HG03196 (cell line): ENCODE measurements around the gene CLASP1.
A peak's percentile ranks its signal among the peaks of the same experiment; 100 is the strongest.
"Not testable (repeated sequence)": the region's sequence is repeated elsewhere in the genome, so short reads cannot be mapped to it uniquely, and the experiment has no call there.

ENCODE experiments used
- ATAC-seq: cut with Tn5 transposase; IDR thresholded peaks from one replicate; pipeline ENCODE4 v1.9.1; 2021; ENCODE audit not compliant: unreplicated experiment

CLASP1 gene

DNA sequence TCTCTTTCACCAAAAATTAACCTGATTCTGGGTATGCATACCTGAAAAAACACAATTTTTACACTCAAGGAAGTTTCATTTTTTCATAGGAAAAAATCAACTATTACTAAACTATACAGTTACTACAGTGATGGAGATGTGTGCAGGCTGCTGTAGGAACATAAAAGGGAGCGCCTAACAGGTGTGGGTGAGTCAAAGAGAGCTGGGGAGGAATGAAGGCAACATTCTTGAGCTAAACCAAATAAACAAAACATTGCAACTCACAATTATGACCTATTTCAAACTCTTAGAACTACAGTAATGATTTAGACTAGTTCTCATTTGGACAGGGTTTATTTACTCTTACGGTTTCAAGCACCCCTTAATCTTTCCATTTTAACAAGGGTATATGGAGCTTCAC lies 13.4 kb upstream of the CLASP1 start:
- ATAC-seq: no peak

DNA sequence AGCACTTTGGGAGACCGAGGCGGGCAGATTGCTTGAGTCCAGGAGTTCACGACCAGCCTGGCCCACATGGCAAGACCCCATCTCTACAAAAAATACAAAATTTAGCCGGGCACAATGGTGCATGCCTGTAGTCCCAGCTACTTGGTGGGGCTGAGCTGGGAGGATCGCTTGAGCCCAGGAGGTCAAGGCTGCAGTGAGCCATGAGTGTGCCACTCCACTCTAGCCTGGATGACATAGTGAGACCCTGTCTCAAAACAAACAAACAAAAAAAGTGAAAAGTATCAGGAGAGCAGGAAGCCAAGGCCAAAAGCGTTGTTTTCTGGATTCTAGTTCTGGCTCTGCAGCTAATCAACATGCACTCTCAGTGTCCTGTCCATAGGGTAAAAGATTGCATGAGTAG lies 10.7 kb upstream of the CLASP1 start:
- ATAC-seq: no peak

DNA sequence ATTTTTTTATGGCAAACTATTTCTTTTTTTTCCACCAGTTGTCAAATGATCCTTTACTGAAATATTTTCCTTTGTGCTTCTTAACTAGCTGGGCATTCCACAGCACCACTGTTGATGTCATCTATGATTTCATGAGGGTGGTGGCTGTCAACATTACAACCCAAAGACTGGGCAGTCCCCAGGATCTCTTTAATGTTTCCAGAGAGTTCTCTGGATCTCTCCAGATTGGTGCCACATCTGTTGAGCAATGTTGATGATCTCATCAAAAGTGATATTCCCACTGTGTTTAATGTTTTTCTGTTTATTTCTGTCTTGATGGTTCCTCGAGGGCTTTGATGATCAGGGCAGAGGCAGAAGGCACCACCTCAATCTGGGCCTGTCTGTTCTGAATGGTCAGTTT lies 9.1 kb upstream of the CLASP1 start:
- ATAC-seq: not testable (repeated sequence)

DNA sequence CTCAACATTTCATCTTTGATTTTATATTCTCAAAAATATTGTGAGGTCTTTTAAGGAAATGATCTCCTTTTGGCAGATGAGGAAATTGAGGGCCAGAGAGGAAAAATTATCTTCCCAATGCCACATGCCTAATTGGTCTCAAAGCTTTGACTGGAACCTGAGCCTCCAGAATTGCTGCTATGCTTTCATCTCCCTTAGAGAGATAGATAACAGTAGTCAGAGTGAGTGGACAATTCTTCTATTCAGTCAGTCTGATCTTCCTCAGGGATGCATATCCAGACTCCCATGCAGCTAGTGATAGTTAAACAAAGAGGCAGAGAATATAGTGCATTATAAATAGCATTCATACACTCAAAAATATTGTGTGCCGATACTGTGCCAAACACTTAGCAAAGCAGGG lies 3.8 kb upstream of the CLASP1 start:
- ATAC-seq: no peak

DNA sequence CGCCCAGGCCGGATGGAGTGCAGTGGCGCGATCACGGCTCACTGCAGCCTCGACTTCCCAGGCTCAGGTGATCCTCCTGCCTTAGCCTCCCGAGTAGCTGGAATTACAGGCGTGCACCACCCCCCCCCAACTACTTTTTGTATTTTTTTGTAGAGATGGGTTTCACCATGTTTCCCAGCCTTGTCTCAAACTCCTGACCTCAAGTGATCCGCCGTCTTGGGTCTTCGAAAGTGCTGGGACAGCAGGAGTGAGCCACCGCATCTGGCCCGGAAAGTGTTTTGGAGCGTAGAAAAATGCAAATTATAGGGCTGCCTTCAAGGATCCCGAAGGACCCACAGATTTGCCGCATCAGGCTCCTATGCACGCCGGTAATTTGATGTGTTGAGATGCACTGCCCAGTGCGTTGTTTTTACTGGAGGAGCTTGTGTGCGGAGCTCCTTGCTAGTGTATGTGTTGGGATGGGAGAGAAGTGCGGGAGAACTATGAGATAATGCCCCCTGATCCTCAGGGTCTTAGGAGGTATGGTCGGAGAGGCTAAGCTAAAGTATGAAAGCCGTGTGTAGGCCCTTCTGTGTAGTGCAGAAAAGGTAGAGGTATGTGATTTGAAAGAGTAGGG lies 1.2 kb upstream of the CLASP1 start:
- no peak for ATAC-seq

DNA sequence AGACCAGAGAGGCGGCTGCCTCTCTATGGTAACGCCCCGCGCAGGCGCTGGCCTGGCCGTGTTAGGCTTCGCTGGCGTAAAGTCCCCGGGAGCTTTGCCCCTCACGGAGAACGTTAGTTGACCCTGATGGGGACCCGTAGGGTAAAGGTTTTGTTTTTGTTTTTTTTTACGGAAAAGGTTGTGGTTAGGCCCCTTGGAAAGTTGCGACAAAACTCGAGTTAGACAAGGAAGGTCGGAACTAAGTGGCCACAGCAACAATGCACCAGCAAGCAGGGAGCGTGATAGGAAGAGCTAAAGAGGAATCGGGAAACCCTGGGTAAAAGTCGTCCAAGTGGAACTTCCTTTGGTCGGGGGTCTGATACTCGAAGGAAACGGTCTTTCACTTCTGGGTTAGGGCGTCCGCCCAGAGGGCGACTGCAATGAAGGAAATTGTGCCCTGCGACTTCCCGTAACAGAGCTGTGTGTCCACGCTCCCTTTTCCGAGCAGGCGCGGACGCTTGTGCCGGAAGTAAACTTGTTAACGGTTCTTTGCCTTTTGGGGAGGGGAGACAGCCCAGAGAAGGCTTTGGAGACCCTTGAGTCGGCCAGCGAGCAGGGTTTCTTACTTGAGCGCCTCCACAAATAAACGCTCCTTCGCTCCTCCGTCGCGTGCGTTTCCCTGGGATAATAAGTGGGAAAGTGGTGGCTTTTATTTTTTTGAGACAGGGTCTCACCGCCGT lies 493 bp upstream of the CLASP1 start:
- peak; percentile 89 for ATAC-seq

DNA sequence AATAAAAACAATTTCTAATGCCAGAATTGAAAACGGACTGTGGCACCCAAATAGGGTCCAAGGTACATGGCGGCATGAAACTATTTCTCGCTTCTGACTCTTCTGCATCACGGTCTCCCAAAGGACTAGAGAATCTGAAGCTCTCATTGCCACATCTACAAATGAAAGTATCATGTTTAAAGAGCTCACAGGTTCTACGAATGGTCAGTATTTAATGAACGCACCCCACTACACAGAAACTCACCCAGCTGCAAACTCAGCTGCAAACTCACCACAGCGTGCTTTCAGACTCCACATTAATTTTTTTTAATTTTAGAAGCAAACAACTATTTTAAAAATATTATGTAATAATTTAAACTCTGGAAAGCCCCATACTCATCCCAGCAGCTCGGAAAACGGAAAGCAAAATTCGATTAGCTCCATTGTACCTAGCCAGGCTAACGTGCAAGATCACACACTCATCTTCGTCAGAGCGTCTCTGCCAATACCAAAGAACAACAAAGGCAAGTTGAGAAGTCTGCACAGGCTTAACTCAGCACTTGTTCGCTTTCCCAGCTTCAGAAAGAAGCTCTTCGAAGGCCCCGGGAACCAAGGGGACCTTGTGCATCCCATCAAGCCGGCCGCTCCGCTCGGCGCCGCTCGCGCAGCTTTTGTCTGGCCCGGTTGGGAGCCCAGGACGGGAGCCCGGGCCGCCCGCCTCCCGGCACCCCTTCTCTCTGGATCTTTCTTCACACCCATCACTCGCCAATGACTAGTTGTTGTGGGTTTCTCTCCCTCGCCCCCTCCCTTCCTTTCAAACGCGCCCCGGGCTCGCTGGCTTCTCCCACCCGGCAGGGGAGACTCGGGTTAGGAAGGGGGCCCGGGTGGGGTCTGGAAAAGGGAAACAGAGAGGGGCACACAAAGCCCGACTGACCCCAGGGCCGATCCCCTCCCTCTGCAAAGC lies 785 bp downstream of the CLASP1 start:
- no peak for ATAC-seq

DNA sequence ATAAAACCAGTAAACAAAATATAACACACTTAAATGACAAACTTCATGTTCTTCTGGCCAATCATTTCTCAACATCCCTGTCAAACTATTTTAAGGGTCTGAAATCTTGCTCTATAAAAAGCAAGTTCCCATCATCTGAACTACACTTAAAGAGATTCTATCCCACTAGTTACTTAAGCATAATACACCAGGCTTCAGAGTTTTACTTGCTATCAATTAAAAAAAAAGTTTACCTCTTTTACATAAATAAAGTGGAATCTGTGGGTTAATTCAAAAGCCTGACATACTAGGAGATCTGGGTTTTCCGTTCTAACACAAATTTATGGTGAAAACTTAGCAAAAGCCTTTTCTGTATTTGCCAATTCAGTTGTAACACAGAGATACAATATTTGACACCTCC lies 1.9 kb downstream of the CLASP1 start:
- ATAC-seq: no peak

DNA sequence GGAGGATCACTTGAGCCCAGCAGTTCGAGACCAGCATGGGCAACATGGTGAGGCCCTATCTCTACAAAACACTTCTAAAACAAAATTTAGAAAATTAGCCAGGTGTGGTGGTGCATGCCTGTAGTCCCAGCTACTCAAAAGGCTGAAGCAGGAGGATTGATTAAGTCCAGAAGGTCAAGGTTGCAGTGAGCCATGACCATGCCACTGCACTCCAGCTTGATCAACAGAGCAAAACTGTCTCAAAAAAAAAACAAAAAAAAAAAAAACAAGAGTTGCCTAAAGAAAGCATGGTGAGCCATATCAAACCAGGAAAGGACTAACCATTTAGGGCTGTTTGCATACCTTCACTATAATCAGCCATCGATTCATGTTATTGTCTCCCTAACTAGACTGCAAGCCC lies 4.5 kb downstream of the CLASP1 start:
- ATAC-seq: no peak

DNA sequence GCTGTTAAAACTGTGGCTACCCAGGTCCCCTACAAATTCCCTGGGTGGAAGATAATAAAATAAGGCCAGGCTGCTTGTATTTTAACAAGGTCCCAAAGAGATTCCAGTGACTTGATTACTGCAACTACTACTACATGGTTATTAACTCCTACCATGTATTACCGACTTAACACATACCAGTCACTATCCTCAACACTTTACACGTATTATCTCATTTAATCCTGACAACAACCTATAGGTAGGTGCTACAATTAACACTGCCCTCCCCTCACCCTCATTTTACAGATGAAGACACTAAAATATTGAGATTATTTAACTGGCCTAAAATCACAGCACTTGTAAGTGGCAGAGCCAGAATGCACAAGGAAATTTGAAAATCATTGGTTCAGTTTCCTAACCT lies 5.4 kb downstream of the CLASP1 start:
- ATAC-seq: no peak

DNA sequence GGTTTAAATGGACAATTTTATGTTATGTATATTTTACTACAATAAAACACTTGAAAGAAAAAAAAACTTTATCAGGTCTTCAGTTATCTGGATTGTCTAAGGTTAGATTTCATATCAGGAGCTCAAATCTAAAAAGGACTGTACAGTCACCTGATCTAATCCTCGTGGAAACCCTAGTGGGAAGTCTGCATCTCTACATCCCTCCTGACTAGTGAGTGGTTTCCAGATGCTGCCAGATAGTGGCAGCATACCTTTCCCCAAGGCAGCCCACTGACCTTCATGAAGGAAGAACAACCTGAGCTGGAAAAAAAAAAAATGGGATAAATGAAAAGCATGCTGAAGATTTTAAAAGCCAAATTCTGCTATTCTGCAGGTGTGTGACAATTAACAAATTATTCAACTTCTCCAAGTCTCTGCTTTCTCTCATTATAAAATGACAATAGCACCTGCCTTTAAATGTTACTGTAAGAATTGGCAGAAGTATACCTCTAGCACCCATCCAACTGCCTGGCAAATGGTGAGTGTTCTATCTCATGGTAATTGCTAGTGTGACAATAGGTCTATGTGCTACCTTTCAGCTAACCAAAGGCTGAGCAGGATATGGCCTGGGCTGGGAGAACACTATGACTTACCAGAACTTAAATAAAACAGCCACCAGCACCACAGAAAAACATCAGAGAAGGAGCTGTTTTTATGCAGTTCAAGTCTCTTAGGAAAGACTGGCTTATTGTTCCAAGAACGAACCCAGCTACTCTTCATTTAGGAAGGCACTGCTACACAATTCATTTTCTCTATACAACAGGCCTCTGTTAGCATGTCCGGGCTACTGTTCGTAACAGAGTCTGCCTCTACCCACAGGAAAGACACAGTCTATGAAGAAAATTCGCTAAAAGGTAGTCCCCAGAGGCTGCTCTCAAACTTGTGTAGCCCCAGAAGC lies 8.6 kb downstream of the CLASP1 start:
- ATAC-seq: no peak

DNA sequence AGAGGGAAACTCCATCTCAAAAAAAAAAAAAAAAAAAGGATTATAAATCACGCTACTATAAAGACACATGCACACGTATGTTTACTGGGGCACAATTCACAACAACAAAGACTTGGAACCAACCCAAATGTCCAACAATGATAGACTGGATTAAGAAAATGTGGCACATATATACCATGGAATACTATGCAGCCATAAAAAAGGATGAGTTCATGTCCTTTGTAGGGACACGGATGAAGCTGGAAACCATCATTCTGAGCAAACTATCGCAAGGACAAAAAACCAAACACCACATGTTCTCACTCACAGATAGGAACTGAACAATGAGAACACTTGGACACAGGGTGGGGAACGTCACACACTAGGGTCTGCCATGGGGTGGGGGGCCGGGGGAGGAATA lies 9.4 kb downstream of the CLASP1 start:
- ATAC-seq: not testable (repeated sequence)

DNA sequence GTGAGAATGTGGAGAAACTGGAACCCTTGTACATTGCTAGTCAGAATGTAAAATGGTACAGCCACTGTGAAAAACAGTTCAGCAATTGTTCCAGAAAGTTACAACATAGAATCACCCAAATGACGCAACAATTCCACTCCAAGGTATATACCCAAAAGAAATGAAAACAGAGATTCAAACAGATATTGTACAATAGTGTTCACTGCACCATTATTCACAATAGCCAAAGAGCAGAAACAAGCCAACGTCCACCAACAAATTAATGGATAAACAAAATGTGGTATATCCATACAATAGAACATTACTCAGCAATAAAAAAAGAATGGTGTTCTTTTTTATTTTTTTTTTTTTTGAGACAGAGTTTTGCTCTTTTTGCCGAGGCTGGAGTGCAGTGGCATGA lies 10.9 kb downstream of the CLASP1 start:
- ATAC-seq: no peak

DNA sequence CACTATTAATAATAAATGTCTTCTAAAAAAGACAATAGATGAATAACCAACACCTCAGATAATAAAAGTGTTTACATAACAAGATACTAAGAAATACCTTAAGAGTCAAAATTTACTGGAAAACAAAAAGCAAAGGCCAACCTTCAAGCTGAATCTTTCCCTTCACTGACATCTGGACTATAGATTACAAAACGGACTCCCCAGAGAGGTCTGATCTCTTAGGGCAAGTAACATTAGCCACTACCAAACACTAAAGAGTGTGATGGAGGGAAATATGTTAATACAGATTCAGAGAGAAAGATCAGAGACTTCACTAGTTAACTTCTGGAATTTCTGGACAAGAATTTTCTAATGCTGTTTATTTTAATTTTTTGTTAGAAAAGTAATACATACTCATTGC lies 13.9 kb downstream of the CLASP1 start:
- ATAC-seq: no peak

DNA sequence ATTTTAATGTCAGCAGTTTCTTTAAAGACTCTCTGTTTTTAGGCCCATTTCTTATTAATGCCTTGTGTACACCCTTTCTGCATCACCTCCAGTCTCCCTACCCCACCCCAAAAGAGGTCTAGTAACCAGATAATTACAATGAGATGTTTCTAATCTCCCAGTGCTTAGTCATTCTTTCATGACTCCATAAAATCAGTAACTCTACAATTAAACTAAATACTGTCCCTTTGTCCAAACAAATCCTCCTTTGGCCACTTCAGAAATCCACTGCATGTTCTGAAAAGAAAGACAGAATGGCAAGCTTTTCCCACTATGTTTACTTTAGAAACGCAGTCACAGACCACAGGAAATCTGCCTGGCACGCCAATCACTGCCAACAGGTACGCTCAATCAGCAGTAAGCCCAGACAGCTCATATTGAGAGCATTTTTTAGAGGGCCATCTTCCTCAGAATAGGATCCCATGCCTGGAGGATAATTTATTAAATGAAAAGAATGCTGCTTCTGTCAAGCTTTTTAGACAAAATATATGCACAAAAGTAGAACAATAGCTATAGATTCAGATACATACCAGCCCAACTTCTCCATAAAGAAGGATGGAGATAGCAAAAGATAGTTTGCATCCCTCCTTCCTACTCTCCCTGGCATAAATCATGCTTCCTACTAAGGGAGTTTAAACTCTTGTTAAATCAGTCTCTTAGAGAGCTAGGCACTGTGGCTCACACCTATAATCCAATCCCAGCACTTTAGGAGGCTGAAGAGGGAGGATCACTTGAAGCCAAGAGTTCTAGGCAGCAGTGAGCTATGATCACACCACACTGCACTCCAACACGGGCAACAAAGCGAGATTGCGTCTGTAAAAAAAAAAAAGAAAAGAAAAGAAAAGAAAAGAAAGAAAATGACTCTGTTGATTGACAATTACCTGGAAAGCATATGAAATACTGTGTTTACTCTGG lies 14.6 kb downstream of the CLASP1 start:
- ATAC-seq: no peak

DNA sequence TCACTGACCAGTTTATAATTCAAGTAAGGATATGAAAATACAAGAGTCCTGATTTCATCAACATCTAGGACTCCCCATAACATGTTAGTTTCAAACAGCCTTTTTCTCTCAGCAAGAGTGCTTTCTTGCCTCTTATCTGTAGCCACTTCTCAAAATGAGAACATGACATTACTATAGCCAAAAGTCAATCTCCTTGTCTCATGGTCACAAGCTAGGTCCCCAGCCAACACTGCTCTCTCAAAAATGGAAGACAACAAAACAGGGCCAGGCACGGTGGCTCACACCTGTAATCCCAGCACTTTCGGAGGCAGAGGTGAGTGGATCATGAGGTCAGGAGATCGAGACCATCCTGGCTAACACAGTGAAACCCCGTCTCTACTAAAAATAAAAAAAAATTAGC lies 15.8 kb downstream of the CLASP1 start:
- no peak for ATAC-seq

DNA sequence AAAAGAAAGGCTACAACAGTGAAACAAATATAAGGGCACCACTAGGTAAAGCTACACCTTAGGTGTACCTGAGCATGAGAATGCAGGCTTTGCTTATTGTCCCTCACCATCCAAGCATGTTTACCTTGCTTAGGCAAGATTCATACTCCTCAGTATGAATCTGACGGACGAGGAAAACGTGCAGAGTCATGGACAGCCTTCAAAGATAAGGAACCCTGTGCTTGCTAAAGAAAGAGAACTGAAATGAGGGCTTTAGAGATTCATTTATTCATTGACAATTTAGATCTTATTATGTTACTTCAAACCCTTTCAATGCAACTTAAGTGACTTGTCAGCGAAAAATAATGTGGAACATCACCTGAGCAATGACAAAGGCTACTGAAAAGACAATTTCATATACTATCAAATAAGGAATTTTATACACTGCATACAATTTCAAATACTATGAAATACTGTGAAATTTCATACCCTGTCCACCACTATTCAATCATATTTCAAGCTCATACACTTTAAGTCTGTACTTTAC lies 21.7 kb downstream of the CLASP1 start:
- no peak for ATAC-seq

DNA sequence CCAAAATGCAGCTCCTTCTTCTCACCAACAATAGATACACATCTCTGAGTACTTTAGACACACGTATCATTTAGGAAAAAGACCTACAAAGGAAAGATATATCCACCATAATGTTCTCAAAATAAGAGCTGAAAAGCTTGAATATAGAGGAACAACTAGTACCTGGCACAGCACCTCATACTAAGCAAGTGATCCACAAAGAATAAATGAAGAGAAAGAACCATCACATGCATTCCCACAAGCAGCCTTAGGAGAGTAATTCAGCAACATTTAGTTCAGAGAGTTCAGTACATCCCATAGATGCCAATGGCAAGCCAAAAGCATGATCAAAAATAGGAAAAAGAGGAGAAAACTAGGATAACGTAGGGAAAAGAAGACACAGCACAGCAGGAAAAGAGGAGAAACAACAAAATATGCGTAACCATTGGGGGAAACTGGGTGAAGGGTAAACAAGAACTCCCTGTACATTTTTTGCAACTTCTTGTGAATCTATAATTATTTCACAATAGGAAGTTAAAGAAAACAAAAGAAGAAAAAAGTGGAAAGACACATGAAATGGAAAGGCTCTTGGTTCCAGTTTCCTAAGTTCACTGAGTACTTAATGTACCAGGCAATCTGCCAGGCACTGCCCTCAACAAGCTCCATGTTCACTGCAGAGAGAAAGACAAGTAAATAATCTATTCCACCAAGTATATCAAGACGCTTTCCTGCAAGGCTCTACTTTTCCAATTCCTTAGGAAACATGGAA lies 22.3 kb downstream of the CLASP1 start:
- no peak for ATAC-seq

DNA sequence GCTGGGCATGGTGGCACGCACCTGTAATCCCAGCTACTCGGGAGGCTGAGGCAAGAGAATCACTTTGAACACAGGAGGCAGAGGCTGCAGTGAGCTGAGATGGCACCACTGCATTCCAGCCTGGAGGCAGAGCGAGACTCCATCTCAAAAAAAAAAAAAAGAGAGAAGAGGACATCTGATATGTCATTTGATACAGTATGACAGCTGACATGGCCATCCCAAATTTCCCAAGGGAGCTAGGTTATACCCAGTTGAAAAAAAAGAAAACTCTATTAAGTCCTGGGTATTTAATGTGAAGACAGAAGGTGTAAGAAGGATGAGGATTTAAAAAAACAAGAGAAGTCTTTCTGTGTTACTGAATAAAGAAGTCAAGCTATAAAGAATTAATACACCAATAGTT lies 23.3 kb downstream of the CLASP1 start:
- no peak for ATAC-seq
